GM13976 (cell line): ENCODE results near the gene CALML5.

Source experiments
- DNase-seq: peaks from one replicate; pipeline ENCODE4 v3.0.0; 2012; ENCODE audit warnings: low spot score
- in situ Hi-C: fragments of 300-500 bp; cut with MboI; formaldehyde crosslinking; loops from one replicate; pipeline ENCODE4 v1.12.0; 2022; ENCODE audit warnings: low sequenced_read_pairs, mixed read lengths, inconsistent platforms; ENCODE audit not compliant: unreplicated experiment
- TF ChIP-seq, protein P1 (sequence below): IDR thresholded peaks from 2 replicates; pipeline ENCODE4 v1.5.1; 2012; ENCODE audit warnings: borderline replicate concordance, mild to moderate bottlenecking; ENCODE audit not compliant: insufficient read depth; ENCODE audit errors: extremely low read depth, missing control alignments, control extremely low read depth

Gene CALML5

DNA sequence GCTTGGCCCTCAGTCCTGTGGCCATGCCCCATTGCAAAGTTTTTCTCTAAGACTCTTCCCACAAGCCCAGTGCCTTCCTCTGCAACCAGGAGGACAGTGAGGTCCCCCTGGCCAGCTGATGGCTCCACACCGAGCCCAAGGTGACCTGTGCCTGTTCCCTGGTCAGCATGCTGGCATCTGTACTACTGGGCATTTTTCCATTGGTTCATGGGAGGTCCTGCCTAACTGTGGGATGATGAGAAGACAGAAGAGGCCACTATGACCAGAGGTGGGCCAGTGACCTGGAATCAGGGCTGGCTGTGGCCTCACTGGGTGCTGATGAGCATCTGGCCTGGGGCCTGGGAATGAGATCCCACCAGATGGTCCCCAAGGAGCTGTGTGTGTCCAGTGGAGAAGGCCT lies 45.6 kb upstream of the CALML5 start:
- TF ChIP-seq, protein P1, sequence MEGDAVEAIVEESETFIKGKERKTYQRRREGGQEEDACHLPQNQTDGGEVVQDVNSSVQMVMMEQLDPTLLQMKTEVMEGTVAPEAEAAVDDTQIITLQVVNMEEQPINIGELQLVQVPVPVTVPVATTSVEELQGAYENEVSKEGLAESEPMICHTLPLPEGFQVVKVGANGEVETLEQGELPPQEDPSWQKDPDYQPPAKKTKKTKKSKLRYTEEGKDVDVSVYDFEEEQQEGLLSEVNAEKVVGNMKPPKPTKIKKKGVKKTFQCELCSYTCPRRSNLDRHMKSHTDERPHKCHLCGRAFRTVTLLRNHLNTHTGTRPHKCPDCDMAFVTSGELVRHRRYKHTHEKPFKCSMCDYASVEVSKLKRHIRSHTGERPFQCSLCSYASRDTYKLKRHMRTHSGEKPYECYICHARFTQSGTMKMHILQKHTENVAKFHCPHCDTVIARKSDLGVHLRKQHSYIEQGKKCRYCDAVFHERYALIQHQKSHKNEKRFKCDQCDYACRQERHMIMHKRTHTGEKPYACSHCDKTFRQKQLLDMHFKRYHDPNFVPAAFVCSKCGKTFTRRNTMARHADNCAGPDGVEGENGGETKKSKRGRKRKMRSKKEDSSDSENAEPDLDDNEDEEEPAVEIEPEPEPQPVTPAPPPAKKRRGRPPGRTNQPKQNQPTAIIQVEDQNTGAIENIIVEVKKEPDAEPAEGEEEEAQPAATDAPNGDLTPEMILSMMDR: no peak
- in situ Hi-C loops: no loop called here
- DNase-seq: no peak

GRCh38 chr10:5544216-5544805 lies 44.9 kb upstream of the CALML5 start:
- TF ChIP-seq, protein P1: no peak
- in situ Hi-C loops: no loop called here
- no peak for DNase-seq

DNA sequence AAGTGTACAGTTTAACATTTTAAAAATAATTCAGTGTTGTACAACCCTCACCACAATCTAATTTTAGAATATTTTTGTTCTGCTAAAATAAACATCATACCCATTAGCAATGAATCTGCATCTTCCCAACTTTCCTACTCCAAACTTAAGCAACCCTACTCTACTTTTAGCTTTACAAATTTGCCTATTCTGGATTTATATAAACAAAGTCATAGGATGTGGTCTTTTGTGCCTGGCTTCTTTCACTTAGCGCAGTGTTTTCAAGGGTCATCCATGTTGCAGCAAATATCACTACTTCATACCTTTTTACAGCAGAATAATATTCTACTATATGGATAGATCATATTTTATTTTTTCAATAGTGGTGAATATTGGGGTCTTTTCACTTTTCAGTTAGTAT lies 44.3 kb upstream of the CALML5 start:
- DNase-seq: no peak
- in situ Hi-C loops: no loop called here
- TF ChIP-seq, protein P1: no peak

- in situ Hi-C loops: no loop called here
- TF ChIP-seq, protein P1: no peak
- DNase-seq: no peak
Observed at GRCh38 chr10:5542100-5542499, 42.7 kb upstream of the CALML5 start.

- TF ChIP-seq, protein P1: no peak
- no peak for DNase-seq
- in situ Hi-C loops: no loop called here
Observed at GRCh38 chr10:5540891-5541290, 41.5 kb upstream of the CALML5 start.

GRCh38 chr10:5540080-5540479 lies 40.7 kb upstream of the CALML5 start:
- no peak for DNase-seq
- in situ Hi-C loops: no loop called here
- TF ChIP-seq, protein P1: no peak
